H9 (cell line): Measurements from ENCODE around the gene NTMT1. TPM values are rescaled to one million over a fixed set of nuclear protein-coding genes. Genes with fewer than 3 reads are reported as not detected.

Experiments
- DNase-seq: peaks from one replicate; pipeline ENCODE4 v3.0.0-alpha.2; 2017
- H2AFZ ChIP-seq: one replicate; pipeline ENCODE4 v1.6.1; 2013; ENCODE audit warnings: mild to moderate bottlenecking, low read length, control low read depth, moderate library complexity
- H2AK5ac ChIP-seq: 2 replicates; pipeline ENCODE4 v1.6.1; 2013; ENCODE audit warnings: low read length, control low read depth, mixed read lengths; ENCODE audit not compliant: insufficient read length
- H2BK120ac ChIP-seq: one replicate; pipeline ENCODE4 v1.6.1; 2013; ENCODE audit warnings: low read depth, mild to moderate bottlenecking, low read length, control low read depth, inconsistent platforms; ENCODE audit not compliant: poor library complexity, severe bottlenecking
- H2BK12ac ChIP-seq: 2 replicates; pipeline ENCODE4 v1.6.1; 2013; ENCODE audit warnings: low read length, control low read depth, mixed read lengths, low read depth; ENCODE audit not compliant: insufficient read length
- H2BK15ac ChIP-seq: 2 replicates; pipeline ENCODE4 v1.6.1; 2013; ENCODE audit warnings: low read depth, low read length, control low read depth
- H2BK20ac ChIP-seq: one replicate; pipeline ENCODE4 v1.6.1; 2013; ENCODE audit warnings: low read depth, mild to moderate bottlenecking, low read length, control low read depth, inconsistent platforms; ENCODE audit not compliant: poor library complexity, severe bottlenecking
- H2BK5ac ChIP-seq: 2 replicates; pipeline ENCODE4 v1.6.1; 2013; ENCODE audit warnings: low read length, control low read depth, mixed read lengths; ENCODE audit not compliant: insufficient read length
- H3K14ac ChIP-seq: 2 replicates; pipeline ENCODE4 v1.6.1; 2013; ENCODE audit warnings: low read length, control low read depth; ENCODE audit not compliant: insufficient read depth
- H3K18ac ChIP-seq: 2 replicates; pipeline ENCODE4 v1.6.1; 2013; ENCODE audit warnings: low read depth, mild to moderate bottlenecking, mixed read lengths, low read length, control low read depth; ENCODE audit not compliant: insufficient read length
- H3K23ac ChIP-seq: 2 replicates; pipeline ENCODE4 v1.6.1; 2013; ENCODE audit warnings: low read length, control low read depth, mixed read lengths, low read depth; ENCODE audit not compliant: insufficient read length
- H3K23me2 ChIP-seq: 2 replicates; pipeline ENCODE4 v1.6.1; 2013; ENCODE audit warnings: low read depth, mild to moderate bottlenecking, mixed read lengths, low read length, control low read depth; ENCODE audit not compliant: insufficient read length, poor library complexity, severe bottlenecking
- H3K27ac ChIP-seq: 2 replicates; pipeline ENCODE4 v1.5.1; 2013; ENCODE audit warnings: low read length, control low read depth, mixed read lengths, low read depth; ENCODE audit not compliant: insufficient read length
- H3K27me3 ChIP-seq: 2 replicates; pipeline ENCODE4 v1.6.1; 2013; ENCODE audit warnings: low read length, control low read depth, inconsistent platforms; ENCODE audit not compliant: insufficient read depth
- H3K4ac ChIP-seq: 2 replicates; pipeline ENCODE4 v1.6.1; 2013; ENCODE audit warnings: low read depth, mild to moderate bottlenecking, control low read depth, inconsistent platforms, low read length, moderate library complexity
- H3K4me1 ChIP-seq: 2 replicates; pipeline ENCODE4 v1.6.1; 2013; ENCODE audit warnings: low read length, control low read depth, inconsistent platforms; ENCODE audit not compliant: insufficient read depth
- H3K4me2 ChIP-seq: 2 replicates; pipeline ENCODE4 v1.6.1; 2013; ENCODE audit warnings: low read length, control low read depth, mixed read lengths; ENCODE audit not compliant: insufficient read length, insufficient read depth
- H3K56ac ChIP-seq: 2 replicates; pipeline ENCODE4 v1.6.1; 2013; ENCODE audit warnings: low read depth, mild to moderate bottlenecking, mixed read lengths, low read length, control low read depth; ENCODE audit not compliant: insufficient read length
- H3K79me1 ChIP-seq: 2 replicates; pipeline ENCODE4 v1.6.1; 2013; ENCODE audit warnings: low read depth, mild to moderate bottlenecking, moderate library complexity, low read length, control low read depth, inconsistent platforms; ENCODE audit not compliant: insufficient read depth, poor library complexity, severe bottlenecking
- H3K79me2 ChIP-seq: 2 replicates; pipeline ENCODE4 v1.6.1; 2013; ENCODE audit warnings: low read length, control low read depth, inconsistent platforms; ENCODE audit not compliant: insufficient read depth
- H3K9ac ChIP-seq: 2 replicates; pipeline ENCODE4 v1.6.1; 2013; ENCODE audit warnings: low read length, control low read depth, mixed read lengths; ENCODE audit not compliant: insufficient read length; ENCODE audit errors: extremely low read depth
- H3K9me3 ChIP-seq: one replicate; pipeline ENCODE4 v1.6.1; 2013; ENCODE audit warnings: low read depth, low read length, inconsistent platforms; ENCODE audit not compliant: control insufficient read depth
- H3T11ph ChIP-seq: one replicate; pipeline ENCODE4 v1.6.1; 2013; ENCODE audit warnings: mild to moderate bottlenecking, low read length, control low read depth, inconsistent platforms
- H4K20me1 ChIP-seq: one replicate; pipeline ENCODE4 v1.6.1; 2013; ENCODE audit not compliant: control insufficient read depth, insufficient read length, insufficient read depth
- H4K5ac ChIP-seq: 2 replicates; pipeline ENCODE4 v1.6.1; 2013; ENCODE audit warnings: low read depth, mild to moderate bottlenecking, mixed read lengths, low read length, control low read depth; ENCODE audit not compliant: insufficient read length
- H4K8ac ChIP-seq: replicated peaks from 2 replicates; pipeline ENCODE4 v1.6.1; 2013; ENCODE audit warnings: low read length, control low read depth, mixed read lengths, low read depth; ENCODE audit not compliant: insufficient read length
- H4K91ac ChIP-seq: 2 replicates; pipeline ENCODE4 v1.6.1; 2013; ENCODE audit warnings: low read depth, mild to moderate bottlenecking, moderate library complexity, mixed read lengths, low read length, control low read depth; ENCODE audit not compliant: insufficient read length
- H3K27ac Mint-ChIP-seq, 3 experiments: 2 replicates in 2 of 3; 3 replicates in 1 of 3; pipeline ENCODE4 v1.8.0; 2020 to 2021; ENCODE audit warnings: mixed read lengths in 3 of 3, mild to moderate bottlenecking in 1 of 3, moderate library complexity in 1 of 3
- H3K27me3 Mint-ChIP-seq: 2 replicates; pipeline ENCODE4 v1.8.0; 2021; ENCODE audit warnings: low read depth, mild to moderate bottlenecking, moderate library complexity, mixed read lengths
- H3K36me3 Mint-ChIP-seq, 3 experiments: 2 replicates in 2 of 3; 3 replicates in 1 of 3; pipeline ENCODE4 v1.8.0; 2020 to 2021; ENCODE audit warnings: low read depth in 3 of 3, mixed read lengths in 3 of 3; ENCODE audit not compliant: insufficient read depth in 1 of 3
- H3K4me1 Mint-ChIP-seq, 2 experiments: 2 replicates each; pipeline ENCODE4 v1.8.0; 2020; ENCODE audit warnings: mixed read lengths in 2 of 2
- H3K4me3 Mint-ChIP-seq, 2 experiments: 2 replicates in 1 of 2; 3 replicates in 1 of 2; pipeline ENCODE4 v1.8.0; 2020 to 2021; ENCODE audit warnings: mild to moderate bottlenecking in 2 of 2, mixed read lengths in 2 of 2, moderate library complexity in 1 of 2
- H3K9me3 Mint-ChIP-seq, 2 experiments: 2 replicates in 1 of 2; 3 replicates in 1 of 2; pipeline ENCODE4 v1.8.0; 2020; ENCODE audit warnings: mild to moderate bottlenecking in 2 of 2, mixed read lengths in 2 of 2, moderate library complexity in 1 of 2
- WGBS: extraction: QIAGEN DNeasy Blood & Tissue Kit; methylation state at CpG from one replicate; pipeline ENCODE4 v1.1.7; 2013; ENCODE audit warnings: missing lambda C conversion rate, low lambda C conversion rate, mixed read lengths; ENCODE audit not compliant: insufficient read length; ENCODE audit errors: extremely low coverage; 5-methylcytosine and 5-hydroxymethylcytosine counted together
- total RNA-seq: library from RNA; stranded (reverse); gene quantifications from 2 replicates; pipeline ENCODE4 v1.2.1, GENCODE V29; 2021
- TF ChIP-seq, protein P1 (sequence below): fragments of 200-600 bp; sonication (generic); conservative IDR thresholded peaks from 3 replicates; pipeline ENCODE4 v1.8.0; 2021; ENCODE audit warnings: antibody characterized with exemption, mild to moderate bottlenecking

Gene NTMT1
- total RNA-seq, 1 experiment from 2014 or later, result 57.9 TPM

DNA sequence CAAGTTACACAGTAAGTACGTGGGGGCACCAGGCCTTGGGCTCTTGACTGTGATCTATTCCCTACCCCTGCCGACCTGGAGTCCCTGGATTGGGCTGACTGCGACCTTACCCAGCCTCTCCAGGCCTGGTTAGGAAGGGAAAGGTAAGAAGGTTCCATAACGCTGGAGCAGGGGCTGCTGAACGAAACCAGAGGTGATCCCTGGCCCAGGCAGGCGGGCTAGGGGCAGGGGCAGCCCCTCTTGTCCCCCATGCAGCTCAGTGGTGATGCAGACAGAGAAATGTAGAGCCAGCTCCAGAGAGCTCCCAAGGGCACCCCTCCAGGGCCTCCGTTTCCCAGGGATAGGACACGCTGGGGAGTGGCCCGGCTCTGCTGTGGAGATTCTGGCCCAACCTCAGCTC lies 53.6 kb downstream of the NTMT1 start:
- H3K4me3 Mint-ChIP-seq, result no peak overlapping the region
- no peaks in the 10 kb centered on the region for H3K9me3 ChIP-seq
- no peak overlapping the region for H3K27ac ChIP-seq
- H2BK12ac ChIP-seq, result no peak overlapping the region
- H2BK20ac ChIP-seq, result no peak overlapping the region
- H3K27me3 ChIP-seq, result no peaks in the 10 kb centered on the region
- no peak overlapping the region for H4K91ac ChIP-seq
- H3K9ac ChIP-seq, result no peak overlapping the region
- TF ChIP-seq, protein P1, sequence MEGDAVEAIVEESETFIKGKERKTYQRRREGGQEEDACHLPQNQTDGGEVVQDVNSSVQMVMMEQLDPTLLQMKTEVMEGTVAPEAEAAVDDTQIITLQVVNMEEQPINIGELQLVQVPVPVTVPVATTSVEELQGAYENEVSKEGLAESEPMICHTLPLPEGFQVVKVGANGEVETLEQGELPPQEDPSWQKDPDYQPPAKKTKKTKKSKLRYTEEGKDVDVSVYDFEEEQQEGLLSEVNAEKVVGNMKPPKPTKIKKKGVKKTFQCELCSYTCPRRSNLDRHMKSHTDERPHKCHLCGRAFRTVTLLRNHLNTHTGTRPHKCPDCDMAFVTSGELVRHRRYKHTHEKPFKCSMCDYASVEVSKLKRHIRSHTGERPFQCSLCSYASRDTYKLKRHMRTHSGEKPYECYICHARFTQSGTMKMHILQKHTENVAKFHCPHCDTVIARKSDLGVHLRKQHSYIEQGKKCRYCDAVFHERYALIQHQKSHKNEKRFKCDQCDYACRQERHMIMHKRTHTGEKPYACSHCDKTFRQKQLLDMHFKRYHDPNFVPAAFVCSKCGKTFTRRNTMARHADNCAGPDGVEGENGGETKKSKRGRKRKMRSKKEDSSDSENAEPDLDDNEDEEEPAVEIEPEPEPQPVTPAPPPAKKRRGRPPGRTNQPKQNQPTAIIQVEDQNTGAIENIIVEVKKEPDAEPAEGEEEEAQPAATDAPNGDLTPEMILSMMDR, result no peak
- no peaks in the 10 kb centered on the region for H3K79me1 ChIP-seq
- no peak overlapping the region for H3K18ac ChIP-seq
- H3K4me1 ChIP-seq, result no peaks in the 10 kb centered on the region
- no peak overlapping the region for H3T11ph ChIP-seq
- H3K4me1 Mint-ChIP-seq, result peaks cover 7 to 29% of the 10 kb centered on the region in 2 experiments
- H2BK5ac ChIP-seq, result no peak overlapping the region
- no peak overlapping the region for H3K56ac ChIP-seq
- no peak overlapping the region for H3K23ac ChIP-seq
- H4K20me1 ChIP-seq, result no peaks in the 10 kb centered on the region
- no peaks in the 10 kb centered on the region for H3K9me3 Mint-ChIP-seq
- H3K4ac ChIP-seq, result no peak overlapping the region
- no peaks in the 10 kb centered on the region for H3K36me3 Mint-ChIP-seq
- DNase-seq, result no peak
- peaks cover 8% of the 10 kb centered on the region for H3K27me3 Mint-ChIP-seq
- no peak overlapping the region for H2AFZ ChIP-seq
- H2BK15ac ChIP-seq, result no peak overlapping the region
- H3K79me2 ChIP-seq, result no peaks in the 10 kb centered on the region
- H3K4me2 ChIP-seq, result no peak overlapping the region
- H3K23me2 ChIP-seq, result no peaks in the 10 kb centered on the region
- no peak overlapping the region for H3K27ac Mint-ChIP-seq
- no CpG with 5 or more reads among the region's 9 CpGs for WGBS
- H4K8ac ChIP-seq, result no peak overlapping the region
- H3K14ac ChIP-seq, result no peak overlapping the region
- no peak overlapping the region for H2BK120ac ChIP-seq
- H4K5ac ChIP-seq, result no peak overlapping the region
- no peak overlapping the region for H2AK5ac ChIP-seq
